GM12872 (cell line): Measurements from ENCODE around the gene MIGA1.

ENCODE experiments used
- TF ChIP-seq, protein P1 (sequence below): IDR thresholded peaks from 3 replicates; pipeline ENCODE4 v1.5.1; 2011; ENCODE audit warnings: low read depth, mild to moderate bottlenecking, low read length, moderate library complexity; ENCODE audit not compliant: insufficient read depth

The MIGA1 gene

DNA sequence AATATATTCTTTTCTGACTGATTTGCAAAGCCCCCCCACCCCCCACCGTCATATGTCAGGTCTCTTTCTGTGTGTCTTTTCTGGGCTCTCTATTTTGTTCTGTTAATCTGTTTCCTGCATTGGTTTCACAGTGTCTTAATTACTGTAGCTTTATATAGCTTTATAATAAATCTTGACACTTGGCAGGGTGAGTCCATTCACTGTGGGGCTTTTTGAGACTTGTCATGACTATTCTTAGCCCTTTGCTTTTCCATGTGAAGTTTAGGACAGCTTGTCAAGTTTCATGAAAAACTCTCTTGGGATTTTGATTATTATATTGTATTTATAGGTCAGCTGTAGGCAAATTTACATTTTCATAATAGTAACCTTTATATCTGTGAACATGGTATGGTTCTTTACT, 50.4 kb downstream of the MIGA1 start:
- TF ChIP-seq, protein P1, sequence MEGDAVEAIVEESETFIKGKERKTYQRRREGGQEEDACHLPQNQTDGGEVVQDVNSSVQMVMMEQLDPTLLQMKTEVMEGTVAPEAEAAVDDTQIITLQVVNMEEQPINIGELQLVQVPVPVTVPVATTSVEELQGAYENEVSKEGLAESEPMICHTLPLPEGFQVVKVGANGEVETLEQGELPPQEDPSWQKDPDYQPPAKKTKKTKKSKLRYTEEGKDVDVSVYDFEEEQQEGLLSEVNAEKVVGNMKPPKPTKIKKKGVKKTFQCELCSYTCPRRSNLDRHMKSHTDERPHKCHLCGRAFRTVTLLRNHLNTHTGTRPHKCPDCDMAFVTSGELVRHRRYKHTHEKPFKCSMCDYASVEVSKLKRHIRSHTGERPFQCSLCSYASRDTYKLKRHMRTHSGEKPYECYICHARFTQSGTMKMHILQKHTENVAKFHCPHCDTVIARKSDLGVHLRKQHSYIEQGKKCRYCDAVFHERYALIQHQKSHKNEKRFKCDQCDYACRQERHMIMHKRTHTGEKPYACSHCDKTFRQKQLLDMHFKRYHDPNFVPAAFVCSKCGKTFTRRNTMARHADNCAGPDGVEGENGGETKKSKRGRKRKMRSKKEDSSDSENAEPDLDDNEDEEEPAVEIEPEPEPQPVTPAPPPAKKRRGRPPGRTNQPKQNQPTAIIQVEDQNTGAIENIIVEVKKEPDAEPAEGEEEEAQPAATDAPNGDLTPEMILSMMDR, result no peak

DNA sequence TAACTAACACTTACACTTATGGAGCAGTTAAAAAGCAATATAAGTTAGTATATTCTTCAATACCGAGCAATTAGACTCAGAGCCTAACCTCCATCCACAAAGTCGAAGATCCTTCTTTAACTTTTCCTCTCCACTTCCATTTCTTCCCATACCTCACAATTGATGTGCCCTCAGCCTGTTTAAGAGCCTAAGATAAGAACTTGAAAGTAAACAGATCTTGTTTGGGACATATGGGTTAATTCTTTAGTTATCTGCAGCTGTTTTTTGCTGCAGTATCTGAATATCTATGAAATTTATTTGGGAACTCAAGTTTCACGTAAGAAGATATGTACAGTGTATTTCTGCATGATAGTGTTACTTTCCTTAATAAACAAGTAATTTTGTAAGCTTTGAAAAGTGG, 51.5 kb downstream of the MIGA1 start:
- TF ChIP-seq, protein P1, result no peak

DNA sequence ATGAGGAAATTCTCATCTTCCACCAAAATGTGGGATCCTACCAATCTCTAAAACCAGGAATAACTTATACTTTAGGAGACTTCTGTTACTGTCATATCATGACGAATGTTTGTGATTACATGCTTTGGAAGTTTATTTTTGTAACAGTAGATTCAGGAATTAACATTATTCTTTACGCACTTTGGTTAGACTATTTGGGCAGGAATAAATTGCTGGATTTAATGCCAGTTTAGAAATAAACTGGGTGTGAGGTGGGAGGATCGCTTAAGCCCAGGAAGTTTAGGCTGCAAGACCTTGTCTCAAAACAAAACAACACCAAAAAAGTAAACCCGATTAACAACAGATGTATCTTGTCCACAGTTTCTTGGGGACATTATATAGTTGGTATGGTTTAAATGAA, 52.1 kb downstream of the MIGA1 start:
- TF ChIP-seq, protein P1, result no peak

DNA sequence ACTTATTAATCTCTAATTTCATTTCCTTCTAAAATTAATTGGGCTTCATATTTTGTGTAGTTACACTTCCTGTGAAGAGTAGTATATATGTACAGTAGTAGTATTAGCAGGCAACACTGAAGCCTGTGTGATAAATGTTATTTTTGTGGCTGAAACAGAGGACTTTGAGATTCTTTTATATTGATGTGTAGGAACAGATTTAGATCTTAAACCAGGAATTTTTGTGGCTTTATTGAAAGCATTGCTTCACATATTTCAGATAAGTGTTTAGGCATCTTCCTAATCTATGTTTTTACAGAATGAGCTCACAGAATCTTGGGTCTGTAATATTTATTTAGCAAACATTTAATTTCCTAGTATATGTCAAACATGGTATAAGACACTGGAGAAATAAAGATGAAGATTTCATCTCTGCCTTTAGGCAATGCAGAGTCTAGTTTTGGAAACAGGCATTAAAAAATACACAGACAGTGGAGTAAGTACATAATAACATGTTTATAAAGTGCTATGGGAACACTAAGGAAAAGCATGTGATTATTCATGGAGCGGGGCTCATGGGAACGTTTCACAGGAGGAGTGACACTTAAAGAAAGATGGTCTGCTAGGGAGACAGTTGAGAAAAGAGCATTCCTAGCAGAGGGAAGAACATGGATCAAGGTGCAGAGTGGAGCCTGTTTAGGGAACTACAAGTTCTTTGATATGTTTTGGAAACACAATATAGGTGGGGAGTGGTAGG, 52.7 kb downstream of the MIGA1 start:
- TF ChIP-seq, protein P1, result no peak

DNA sequence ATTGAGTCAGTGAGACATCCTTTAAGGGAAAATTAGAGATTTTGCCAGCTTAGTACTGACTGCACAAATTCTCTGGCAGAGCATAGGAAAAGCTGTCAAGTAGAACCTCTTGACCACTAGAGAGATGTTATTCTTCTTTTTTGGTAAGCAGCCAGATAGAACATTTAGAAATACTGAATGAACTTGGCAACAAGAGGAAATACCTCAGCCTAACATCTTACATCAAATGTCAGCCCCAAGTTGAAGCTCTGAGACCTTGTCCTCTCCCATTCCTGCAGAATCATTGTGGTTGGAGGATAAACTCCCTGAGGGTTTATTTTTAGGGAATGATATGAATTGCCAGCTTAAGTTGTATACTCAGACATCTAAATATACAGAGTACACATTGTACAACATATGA, 53.5 kb downstream of the MIGA1 start:
- TF ChIP-seq, protein P1, result no peak

DNA sequence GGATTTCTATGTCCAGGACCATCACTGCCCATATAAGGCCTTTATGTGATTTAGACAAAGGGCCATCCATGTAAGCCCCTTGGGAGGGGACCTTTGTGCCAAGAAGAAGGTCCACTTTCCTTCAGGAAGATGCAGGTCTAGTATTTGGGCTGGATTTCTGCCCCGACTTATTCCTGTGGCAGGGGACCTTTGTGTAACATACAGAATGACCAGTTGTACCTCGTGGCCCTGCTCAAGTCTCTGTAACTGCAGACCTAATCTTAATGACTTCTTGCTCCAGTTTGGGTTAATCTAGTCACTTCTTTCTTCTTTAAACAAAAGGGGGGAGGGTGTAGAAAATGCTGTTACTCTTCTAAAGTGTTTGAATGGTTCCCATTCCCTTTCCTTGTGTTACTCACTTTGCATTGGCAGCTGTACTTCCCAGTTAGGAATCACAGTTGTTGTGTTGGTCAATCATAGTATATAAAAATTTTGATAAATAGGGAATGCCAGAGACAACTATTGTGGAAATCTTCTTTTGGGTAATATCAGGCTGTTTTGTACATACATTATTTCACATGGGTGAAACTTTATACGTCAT, 54.2 kb downstream of the MIGA1 start:
- TF ChIP-seq, protein P1, result no peak

DNA sequence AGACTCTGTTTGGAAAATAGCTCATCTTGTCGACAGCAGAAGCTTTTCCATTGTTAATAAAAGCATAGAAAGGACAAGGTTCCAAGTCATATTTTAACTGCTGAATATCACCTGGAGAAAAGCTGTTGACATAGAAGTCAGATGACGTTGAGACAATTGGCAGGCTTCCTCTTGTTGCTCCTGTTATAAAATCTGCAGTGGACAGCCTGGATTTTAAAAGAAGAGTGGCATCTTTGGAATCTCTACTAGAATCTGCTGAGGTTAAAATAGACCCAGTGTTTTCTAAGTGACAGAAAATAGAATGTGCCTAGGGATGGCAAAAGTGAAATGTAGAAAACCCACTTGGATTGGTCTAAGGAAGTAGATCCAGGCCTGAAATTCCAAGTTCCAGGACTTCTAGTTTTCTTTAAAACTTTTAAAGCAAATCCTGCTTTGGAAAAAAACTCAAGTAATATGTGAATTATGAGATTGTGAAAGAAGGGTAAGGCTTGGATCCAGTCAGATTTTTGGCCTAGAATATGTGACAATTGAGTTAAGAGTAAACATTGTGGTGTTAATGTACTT, 55.4 kb downstream of the MIGA1 start:
- TF ChIP-seq, protein P1, result no peak
